Measurements from ENCODE around the gene NXPH4.

Gene NXPH4

GRCh38 chr12:57205186-57205585, 11.4 kb upstream of the NXPH4 start:
- H3K9ac ChIP-seq (ENCODE audit: low read length) = no peak overlapping the region
- no peaks in the 10 kb centered on the region for H3K4me1 ChIP-seq (ENCODE audit: control insufficient read depth, insufficient read depth, low read length)
- H3K9me3 ChIP-seq (ENCODE audit: control insufficient read depth, low read length) = no peaks in the 10 kb centered on the region
- no peak overlapping the region for H3K4me3 ChIP-seq (ENCODE audit: low read length)
- no peak for DNase-seq (ENCODE audit: low read depth)
- H3K36me3 ChIP-seq (ENCODE audit: control insufficient read depth, insufficient read depth, low read length, severe bottlenecking) = peaks cover 95% of the 10 kb centered on the region
- H3K27me3 ChIP-seq (replicated peaks; ENCODE audit: control insufficient read depth, insufficient read depth, low read length) = no peaks in the 10 kb centered on the region

- no peak for DNase-seq (ENCODE audit: low read depth)
- H3K4me3 ChIP-seq (ENCODE audit: low read length) = no peak overlapping the region
- H3K9me3 ChIP-seq (ENCODE audit: control insufficient read depth, low read length) = no peaks in the 10 kb centered on the region
- H3K27me3 ChIP-seq (replicated peaks; ENCODE audit: control insufficient read depth, insufficient read depth, low read length) = no peaks in the 10 kb centered on the region
- H3K4me1 ChIP-seq (ENCODE audit: control insufficient read depth, insufficient read depth, low read length) = no peaks in the 10 kb centered on the region
- no peak overlapping the region for H3K9ac ChIP-seq (ENCODE audit: low read length)
- peaks cover 95% of the 10 kb centered on the region for H3K36me3 ChIP-seq (ENCODE audit: control insufficient read depth, insufficient read depth, low read length, severe bottlenecking)
Measured at GRCh38 chr12:57205931-57206330, 10.7 kb upstream of the NXPH4 start.

GRCh38 chr12:57207731-57208630, 8.6 kb upstream of the NXPH4 start:
- Histone ChIP-seq H3K9me3 (ENCODE audit: control insufficient read depth, low read length) (no peaks in the 10 kb centered on the region), H3K36me3 (ENCODE audit: control insufficient read depth, insufficient read depth, low read length, severe bottlenecking) (peaks cover 96% of the 10 kb centered on the region), H3K9ac (ENCODE audit: low read length) (peak overlapping the region; percentile 37), H3K4me3 (ENCODE audit: low read length) (no peak overlapping the region), H3K27me3 (replicated peaks; ENCODE audit: control insufficient read depth, insufficient read depth, low read length) (no peaks in the 10 kb centered on the region), H3K4me1 (ENCODE audit: control insufficient read depth, insufficient read depth, low read length) (peaks cover 10% of the 10 kb centered on the region)
- no peak for DNase-seq (ENCODE audit: low read depth)

GRCh38 chr12:57208631-57209282, 7.8 kb upstream of the NXPH4 start:
- Histone ChIP-seq H3K36me3 (ENCODE audit: control insufficient read depth, insufficient read depth, low read length, severe bottlenecking) (peaks cover 94% of the 10 kb centered on the region), H3K4me3 (ENCODE audit: low read length) (no peak overlapping the region), H3K9me3 (ENCODE audit: control insufficient read depth, low read length) (no peaks in the 10 kb centered on the region), H3K9ac (ENCODE audit: low read length) (peak overlapping the region; percentile 37), H3K27me3 (replicated peaks; ENCODE audit: control insufficient read depth, insufficient read depth, low read length) (no peaks in the 10 kb centered on the region), H3K4me1 (ENCODE audit: control insufficient read depth, insufficient read depth, low read length) (peaks cover 15% of the 10 kb centered on the region)
- DNase-seq (ENCODE audit: low read depth) = no peak

GRCh38 chr12:57209916-57210315, 6.7 kb upstream of the NXPH4 start:
- Histone ChIP-seq H3K4me1 (ENCODE audit: control insufficient read depth, insufficient read depth, low read length) (peaks cover 21% of the 10 kb centered on the region), H3K9me3 (ENCODE audit: control insufficient read depth, low read length) (no peaks in the 10 kb centered on the region), H3K27me3 (replicated peaks; ENCODE audit: control insufficient read depth, insufficient read depth, low read length) (no peaks in the 10 kb centered on the region), H3K9ac (ENCODE audit: low read length) (no peak overlapping the region), H3K4me3 (ENCODE audit: low read length) (no peak overlapping the region), H3K36me3 (ENCODE audit: control insufficient read depth, insufficient read depth, low read length, severe bottlenecking) (peaks cover 86% of the 10 kb centered on the region)
- DNase-seq (ENCODE audit: low read depth) = no peak

- no peak for DNase-seq (ENCODE audit: low read depth)
Measured at GRCh38 chr12:57210461-57210860, 6.1 kb upstream of the NXPH4 start.

GRCh38 chr12:57210926-57211692, 5.5 kb upstream of the NXPH4 start:
- Histone ChIP-seq H3K9me3 (ENCODE audit: control insufficient read depth, low read length) (no peaks in the 10 kb centered on the region), H3K36me3 (ENCODE audit: control insufficient read depth, insufficient read depth, low read length, severe bottlenecking) (peaks cover 74% of the 10 kb centered on the region), H3K4me3 (ENCODE audit: low read length) (no peak overlapping the region), H3K4me1 (ENCODE audit: control insufficient read depth, insufficient read depth, low read length) (peaks cover 31% of the 10 kb centered on the region), H3K27me3 (replicated peaks; ENCODE audit: control insufficient read depth, insufficient read depth, low read length) (no peaks in the 10 kb centered on the region), H3K9ac (ENCODE audit: low read length) (no peak overlapping the region)
- DNase-seq (ENCODE audit: low read depth) = no peak

More at GRCh38 chr12:57210461-57210860, 6.1 kb upstream of the NXPH4 start:
- H3K27me3 ChIP-seq (replicated peaks; ENCODE audit: control insufficient read depth, insufficient read depth, low read length) = no peaks in the 10 kb centered on the region
- H3K4me1 ChIP-seq (ENCODE audit: control insufficient read depth, insufficient read depth, low read length) = peaks cover 25% of the 10 kb centered on the region
- H3K9me3 ChIP-seq (ENCODE audit: control insufficient read depth, low read length) = no peaks in the 10 kb centered on the region
- H3K4me3 ChIP-seq (ENCODE audit: low read length) = no peak overlapping the region
- peaks cover 80% of the 10 kb centered on the region for H3K36me3 ChIP-seq (ENCODE audit: control insufficient read depth, insufficient read depth, low read length, severe bottlenecking)
- H3K9ac ChIP-seq (ENCODE audit: low read length) = no peak overlapping the region

DNA sequence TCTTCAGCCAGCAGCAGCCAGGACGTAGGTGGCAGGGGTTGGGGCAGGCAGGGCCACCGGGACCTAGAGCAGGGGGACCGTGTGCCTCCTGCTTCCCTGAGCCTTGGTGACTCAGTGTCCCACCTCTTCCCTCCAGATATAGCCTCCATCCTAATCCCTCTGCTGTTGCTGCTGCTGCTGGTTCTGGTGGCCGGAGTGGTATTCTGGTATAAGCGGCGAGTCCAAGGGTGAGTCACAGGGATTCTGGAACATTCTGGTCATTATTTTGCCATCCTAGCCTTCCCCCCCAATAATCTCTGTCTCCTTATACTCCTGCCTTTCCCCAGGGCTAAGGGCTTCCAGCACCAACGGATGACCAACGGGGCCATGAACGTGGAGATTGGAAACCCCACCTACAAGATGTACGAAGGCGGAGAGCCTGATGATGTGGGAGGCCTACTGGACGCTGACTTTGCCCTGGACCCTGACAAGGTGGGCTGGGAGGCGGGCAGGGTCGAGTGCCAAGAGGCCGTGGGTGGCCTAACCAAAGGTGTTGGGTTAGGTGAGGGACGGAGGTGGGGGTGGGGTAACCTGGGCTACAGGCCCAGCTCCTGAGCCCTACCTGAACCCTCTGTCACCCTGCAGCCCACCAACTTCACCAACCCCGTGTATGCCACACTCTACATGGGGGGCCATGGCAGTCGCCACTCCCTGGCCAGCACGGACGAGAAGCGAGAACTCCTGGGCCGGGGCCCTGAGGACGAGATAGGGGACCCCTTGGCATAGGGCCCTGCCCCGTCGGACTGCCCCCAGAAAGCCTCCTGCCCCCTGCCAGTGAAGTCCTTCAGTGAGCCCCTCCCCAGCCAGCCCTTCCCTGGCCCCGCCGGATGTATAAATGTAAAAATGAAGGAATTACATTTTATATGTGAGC, 4.5 kb upstream of the NXPH4 start:
- no peaks in the 10 kb centered on the region for H3K27me3 ChIP-seq (replicated peaks; ENCODE audit: control insufficient read depth, insufficient read depth, low read length)
- H3K4me1 ChIP-seq (ENCODE audit: control insufficient read depth, insufficient read depth, low read length) = peaks cover 31% of the 10 kb centered on the region
- no peak for DNase-seq (ENCODE audit: low read depth)
- H3K9me3 ChIP-seq (ENCODE audit: control insufficient read depth, low read length) = no peaks in the 10 kb centered on the region
- no peak overlapping the region for H3K4me3 ChIP-seq (ENCODE audit: low read length)
- H3K9ac ChIP-seq (ENCODE audit: low read length) = peak overlapping the region; percentile 39
- peaks cover 67% of the 10 kb centered on the region for H3K36me3 ChIP-seq (ENCODE audit: control insufficient read depth, insufficient read depth, low read length, severe bottlenecking)

GRCh38 chr12:57212701-57213057, 3.9 kb upstream of the NXPH4 start:
- Histone ChIP-seq H3K4me1 (ENCODE audit: control insufficient read depth, insufficient read depth, low read length) (peaks cover 37% of the 10 kb centered on the region), H3K9me3 (ENCODE audit: control insufficient read depth, low read length) (no peaks in the 10 kb centered on the region), H3K36me3 (ENCODE audit: control insufficient read depth, insufficient read depth, low read length, severe bottlenecking) (peaks cover 62% of the 10 kb centered on the region), H3K9ac (ENCODE audit: low read length) (peak overlapping the region; percentile 34), H3K4me3 (ENCODE audit: low read length) (no peak overlapping the region), H3K27me3 (replicated peaks; ENCODE audit: control insufficient read depth, insufficient read depth, low read length) (no peaks in the 10 kb centered on the region)
- DNase-seq (ENCODE audit: low read depth) = no peak

GRCh38 chr12:57213058-57213715, 3.4 kb upstream of the NXPH4 start:
- peaks cover 56% of the 10 kb centered on the region for H3K36me3 ChIP-seq (ENCODE audit: control insufficient read depth, insufficient read depth, low read length, severe bottlenecking)
- H3K27me3 ChIP-seq (replicated peaks; ENCODE audit: control insufficient read depth, insufficient read depth, low read length) = no peaks in the 10 kb centered on the region
- H3K9me3 ChIP-seq (ENCODE audit: control insufficient read depth, low read length) = no peaks in the 10 kb centered on the region
- H3K4me1 ChIP-seq (ENCODE audit: control insufficient read depth, insufficient read depth, low read length) = peaks cover 42% of the 10 kb centered on the region
- DNase-seq (ENCODE audit: low read depth) = peak; percentile 94
- H3K4me3 ChIP-seq (ENCODE audit: low read length) = no peak overlapping the region
- H3K9ac ChIP-seq (ENCODE audit: low read length) = peak overlapping the region; percentile 61
